Memory B cell (primary cell): ENCODE data around the gene CTIF.
A peak's percentile ranks its signal among the peaks of the same experiment; 100 is the strongest.

Experiments
- ATAC-seq: fragments of 150-1000 bp; cut with Tn5 transposase; 2 replicates; pipeline ENCODE4 v1.10.0; 2021; ENCODE audit warnings: low read depth, mild to moderate bottlenecking, moderate library complexity
- DNase-seq, 2 donors: peaks; one replicate each; pipeline ENCODE4 v3.0.0; 2022; ENCODE audit warnings: low spot score in 2 of 2
- H3K27ac Mint-ChIP-seq: one replicate; pipeline ENCODE4 v1.8.0; 2022; ENCODE audit warnings: mild to moderate bottlenecking, moderate library complexity, mixed read lengths
- H3K27me3 Mint-ChIP-seq: one replicate; pipeline ENCODE4 v1.8.0; 2022; ENCODE audit warnings: mixed read lengths
- H3K36me3 Mint-ChIP-seq: one replicate; pipeline ENCODE4 v1.8.0; 2022; ENCODE audit warnings: mild to moderate bottlenecking, mixed read lengths
- H3K4me1 Mint-ChIP-seq: one replicate; pipeline ENCODE4 v1.8.0; 2022; ENCODE audit warnings: mixed read lengths
- H3K4me3 Mint-ChIP-seq: one replicate; pipeline ENCODE4 v1.8.0; 2022; ENCODE audit warnings: mild to moderate bottlenecking, moderate library complexity, mixed read lengths
- H3K9me3 Mint-ChIP-seq: one replicate; pipeline ENCODE4 v1.8.0; 2022; ENCODE audit warnings: mixed read lengths

Gene CTIF

DNA sequence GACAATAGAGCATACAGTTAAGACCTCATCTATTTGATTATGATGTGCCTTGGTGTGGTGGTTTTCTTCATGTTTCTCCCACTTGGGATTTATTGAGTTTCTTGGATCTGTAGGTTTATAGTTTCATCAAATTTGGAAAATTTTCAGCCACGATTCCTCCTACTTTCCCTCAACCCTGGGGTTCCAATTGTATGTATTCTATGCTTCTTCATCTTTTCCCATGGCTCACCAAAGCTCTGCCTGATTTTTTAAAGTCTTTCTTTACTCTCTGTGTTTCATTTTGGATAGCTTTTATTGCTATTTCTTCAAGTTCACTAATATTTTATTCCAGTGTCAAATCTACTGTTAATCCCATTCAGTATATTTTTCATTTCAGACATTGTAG is 132.7 kb downstream of the CTIF start:
- Mint-ChIP-seq H3K4me1 (peaks cover 3% of the 10 kb centered on the region), H3K9me3 (peaks cover 5% of the 10 kb centered on the region), H3K4me3 (no peak overlapping the region), H3K36me3 (peaks cover 11% of the 10 kb centered on the region), H3K27me3 (no peaks in the 10 kb centered on the region), H3K27ac (no peak overlapping the region)
- no peak for DNase-seq
- ATAC-seq = no peak

DNA sequence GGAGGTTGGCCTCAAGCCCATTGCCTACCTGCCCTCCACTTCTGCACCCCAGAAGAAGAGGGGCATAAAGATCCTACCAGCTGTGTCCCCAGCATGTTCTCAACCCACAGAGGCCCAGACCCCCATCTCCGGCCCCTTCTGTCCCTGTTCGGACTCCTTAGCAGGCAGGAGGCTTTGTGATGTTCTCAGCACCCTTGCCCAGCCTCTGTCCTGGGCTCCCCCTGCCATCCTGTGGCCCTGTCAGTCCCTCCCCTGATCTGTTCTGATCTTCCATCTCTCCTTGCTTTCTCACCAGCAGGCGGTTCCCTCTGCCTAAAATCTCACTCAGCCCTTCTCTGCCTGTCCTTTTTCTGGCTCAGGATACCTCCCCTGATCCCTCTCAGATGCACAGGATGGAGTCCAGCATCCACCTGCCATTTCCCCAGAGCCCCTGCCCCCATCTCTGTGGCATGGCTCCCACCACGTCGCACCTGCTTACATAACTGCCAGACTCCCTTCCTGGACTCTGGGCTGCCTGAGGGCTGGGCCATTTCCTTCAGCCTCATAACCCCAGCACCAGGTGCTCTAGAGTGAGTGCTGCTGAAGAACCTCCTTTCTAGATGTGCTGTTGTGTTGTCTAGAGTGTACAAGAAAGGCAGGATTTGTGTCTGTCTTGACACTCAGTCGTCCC is 134.0 kb downstream of the CTIF start:
- no peaks in the 10 kb centered on the region for H3K27me3 Mint-ChIP-seq
- peaks cover 5% of the 10 kb centered on the region for H3K9me3 Mint-ChIP-seq
- H3K4me1 Mint-ChIP-seq = peaks cover 3% of the 10 kb centered on the region
- H3K27ac Mint-ChIP-seq = no peak overlapping the region
- DNase-seq = no peak
- H3K36me3 Mint-ChIP-seq = peaks cover 9% of the 10 kb centered on the region
- H3K4me3 Mint-ChIP-seq = no peak overlapping the region
- ATAC-seq = no peak

DNA sequence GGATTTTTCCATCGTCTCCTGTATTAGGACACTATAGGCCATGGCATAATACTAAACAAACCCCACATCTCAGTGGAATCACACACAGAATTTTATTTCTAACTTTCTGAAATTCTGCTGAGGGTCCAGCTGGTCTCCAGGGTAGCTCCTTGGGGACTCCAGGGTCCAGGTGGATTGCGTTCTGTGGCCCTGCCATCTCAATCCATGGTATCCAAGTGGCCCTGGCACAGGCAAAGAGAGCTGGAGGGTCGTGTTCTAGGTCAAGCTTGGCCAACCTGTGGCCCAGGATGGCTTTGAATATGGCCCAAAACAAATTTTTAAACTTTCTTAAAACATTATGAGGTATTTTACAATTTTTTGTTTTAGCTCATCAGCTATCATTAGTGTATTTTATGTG is 134.6 kb downstream of the CTIF start:
- H3K36me3 Mint-ChIP-seq = peaks cover 9% of the 10 kb centered on the region
- no peak overlapping the region for H3K4me3 Mint-ChIP-seq
- H3K4me1 Mint-ChIP-seq = peaks cover 1% of the 10 kb centered on the region
- H3K9me3 Mint-ChIP-seq = peaks cover 5% of the 10 kb centered on the region
- H3K27me3 Mint-ChIP-seq = no peaks in the 10 kb centered on the region
- no peak for ATAC-seq
- no peak for DNase-seq
- no peak overlapping the region for H3K27ac Mint-ChIP-seq

DNA sequence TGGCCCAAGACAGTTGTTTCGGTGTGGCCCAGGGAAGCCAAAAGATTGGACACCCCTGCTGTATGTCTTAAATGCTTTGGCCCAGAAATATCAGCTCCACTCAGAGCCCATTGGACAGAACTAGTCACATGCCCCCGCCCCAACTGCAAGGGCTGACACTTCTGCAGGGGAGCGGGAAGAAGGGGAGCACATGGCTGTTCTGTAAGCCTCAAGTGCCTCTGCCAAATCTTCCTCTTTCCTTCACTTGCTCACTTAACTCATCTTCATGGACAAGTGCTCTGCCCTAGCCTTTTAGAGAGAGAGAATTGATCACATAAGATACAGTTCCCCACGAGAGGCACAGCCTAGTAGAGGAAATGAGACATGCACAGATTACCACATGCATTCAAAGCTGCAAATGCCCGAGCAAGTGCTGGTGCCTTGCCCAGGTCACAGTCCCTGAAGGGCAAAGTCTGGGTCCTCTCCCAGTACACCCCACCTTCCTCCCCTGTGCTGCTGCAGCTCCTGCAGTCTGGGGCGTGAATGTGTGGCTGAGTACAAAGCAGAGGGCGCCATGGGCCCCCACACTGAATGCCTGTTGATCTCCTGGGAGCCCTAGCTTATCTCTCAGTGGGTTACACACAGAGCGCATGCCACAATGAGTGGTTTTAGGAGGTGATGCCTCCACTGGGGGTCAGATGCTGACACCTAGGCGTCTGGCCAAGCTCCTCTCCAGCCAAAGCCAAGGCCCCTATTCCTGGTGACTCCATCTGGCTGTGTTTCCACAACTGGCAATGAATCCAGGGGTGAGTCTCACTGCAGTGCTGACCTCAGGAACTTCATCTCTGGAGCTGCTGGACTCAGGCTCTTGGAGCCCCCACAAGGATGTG is 135.3 kb downstream of the CTIF start:
- no peaks in the 10 kb centered on the region for H3K4me1 Mint-ChIP-seq
- peaks cover 5% of the 10 kb centered on the region for H3K9me3 Mint-ChIP-seq
- no peaks in the 10 kb centered on the region for H3K27me3 Mint-ChIP-seq
- ATAC-seq (no peak), DNase-seq (no peak)
- H3K36me3 Mint-ChIP-seq = peaks cover 9% of the 10 kb centered on the region
- H3K27ac Mint-ChIP-seq = no peak overlapping the region
- no peak overlapping the region for H3K4me3 Mint-ChIP-seq

DNA sequence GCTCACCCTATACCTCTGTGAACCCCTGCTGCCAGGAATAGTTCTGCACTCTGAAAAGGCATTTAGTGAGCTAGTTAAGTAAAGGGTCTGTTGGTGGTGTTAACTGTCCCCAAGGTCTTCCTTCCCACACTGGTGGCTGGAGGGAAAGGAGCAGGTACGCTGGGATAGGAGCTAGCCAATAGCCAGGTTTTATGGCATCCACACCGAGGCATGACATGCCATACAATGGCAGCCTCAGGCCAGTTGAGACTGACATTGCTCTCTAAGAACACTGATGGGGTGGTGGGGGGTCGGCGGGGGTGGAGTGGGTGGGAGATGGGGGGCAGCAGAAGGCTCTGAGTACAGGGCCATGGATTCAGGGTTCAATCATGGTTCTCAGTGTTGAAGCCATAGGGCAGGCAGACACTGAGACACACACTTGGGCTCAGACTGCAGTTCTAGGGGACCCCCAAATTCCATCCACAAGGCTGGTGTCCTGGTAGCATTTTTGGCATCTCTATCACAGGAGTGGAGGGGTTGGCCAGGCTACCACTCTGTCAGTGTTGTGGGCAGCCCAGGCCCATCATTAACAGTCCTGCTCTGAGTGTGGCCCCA is 136.0 kb downstream of the CTIF start:
- Mint-ChIP-seq H3K9me3 (peaks cover 5% of the 10 kb centered on the region), H3K4me1 (no peaks in the 10 kb centered on the region), H3K27ac (no peak overlapping the region), H3K4me3 (no peak overlapping the region), H3K27me3 (no peaks in the 10 kb centered on the region), H3K36me3 (peaks cover 9% of the 10 kb centered on the region)
- DNase-seq = no peak
- no peak for ATAC-seq

DNA sequence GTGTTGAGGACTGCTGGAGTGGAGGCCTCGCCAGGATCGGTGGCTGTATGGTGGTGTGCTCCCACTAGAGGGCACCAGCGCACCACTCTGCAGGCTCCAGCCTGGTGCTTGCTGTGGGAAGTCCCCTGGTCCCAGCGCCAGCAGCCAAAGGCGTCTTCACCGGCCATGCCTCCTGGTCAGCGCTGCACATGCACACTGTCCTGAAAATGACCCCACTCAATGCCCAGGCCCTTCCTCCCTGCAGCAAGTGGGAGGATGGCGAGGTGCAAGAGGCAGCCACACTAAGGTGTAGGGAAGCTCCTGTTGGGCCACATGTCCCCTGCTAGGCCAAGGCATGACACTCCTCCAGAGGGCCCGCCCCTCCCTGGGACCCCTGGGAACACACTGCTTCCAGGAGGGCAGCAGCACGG is 136.5 kb downstream of the CTIF start:
- Mint-ChIP-seq H3K27ac (no peak overlapping the region), H3K4me1 (no peaks in the 10 kb centered on the region), H3K36me3 (peaks cover 9% of the 10 kb centered on the region), H3K4me3 (no peak overlapping the region), H3K27me3 (no peaks in the 10 kb centered on the region), H3K9me3 (peaks cover 5% of the 10 kb centered on the region)
- DNase-seq (peak; percentile 81 to 85), ATAC-seq (peak; percentile 94)

DNA sequence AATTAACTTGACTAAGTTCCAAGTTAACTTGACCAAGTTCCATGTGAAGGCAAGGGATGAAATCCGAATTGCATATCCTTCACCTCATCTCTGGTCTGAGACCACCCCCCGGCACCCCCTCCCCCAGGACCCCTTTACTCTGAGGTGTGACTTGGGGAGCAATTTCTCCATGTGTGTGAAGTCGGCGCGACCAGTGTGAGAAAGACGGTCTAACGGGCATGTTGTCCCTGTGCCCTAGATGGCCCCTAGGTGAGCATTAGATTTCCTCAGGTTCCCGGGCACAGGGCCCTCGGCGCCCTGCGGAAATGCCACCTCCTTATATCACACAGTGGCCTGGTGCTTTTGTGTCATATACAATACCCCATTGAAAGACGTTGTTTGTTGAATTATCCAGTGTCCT is 137.1 kb downstream of the CTIF start:
- no peak for DNase-seq
- no peak overlapping the region for H3K4me3 Mint-ChIP-seq

DNA sequence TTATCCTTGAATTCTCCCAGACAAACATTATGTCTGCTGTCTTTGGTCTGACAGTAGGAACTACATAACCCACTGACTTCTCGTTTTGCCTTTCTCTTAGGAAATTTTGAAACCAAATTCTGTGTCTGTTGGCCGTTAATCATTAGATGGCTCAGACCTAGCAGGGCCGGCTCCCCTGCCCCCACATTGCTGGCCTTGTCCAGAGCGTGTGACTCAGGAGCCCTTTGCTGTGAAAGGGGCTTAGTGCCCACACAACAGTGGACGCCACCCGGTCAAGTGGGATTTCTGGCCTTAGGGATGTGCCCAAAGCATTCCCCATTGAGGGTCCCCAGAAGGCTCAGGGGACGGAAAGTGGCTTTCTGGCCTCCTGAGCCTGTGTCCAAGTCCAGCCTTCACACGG is 137.5 kb downstream of the CTIF start:
- H3K27ac Mint-ChIP-seq = no peak overlapping the region
- peaks cover 4% of the 10 kb centered on the region for H3K36me3 Mint-ChIP-seq
- ATAC-seq (no peak), DNase-seq (no peak)
- peaks cover 4% of the 10 kb centered on the region for H3K9me3 Mint-ChIP-seq
- H3K27me3 Mint-ChIP-seq = no peaks in the 10 kb centered on the region
- H3K4me3 Mint-ChIP-seq = no peak overlapping the region
- H3K4me1 Mint-ChIP-seq = no peaks in the 10 kb centered on the region

More for the DNA sequence above, 137.1 kb downstream of the CTIF start:
- no peaks in the 10 kb centered on the region for H3K4me1 Mint-ChIP-seq
- peaks cover 8% of the 10 kb centered on the region for H3K36me3 Mint-ChIP-seq
- H3K9me3 Mint-ChIP-seq = peaks cover 5% of the 10 kb centered on the region
- ATAC-seq = no peak
- no peak overlapping the region for H3K27ac Mint-ChIP-seq
- H3K27me3 Mint-ChIP-seq = no peaks in the 10 kb centered on the region

DNA sequence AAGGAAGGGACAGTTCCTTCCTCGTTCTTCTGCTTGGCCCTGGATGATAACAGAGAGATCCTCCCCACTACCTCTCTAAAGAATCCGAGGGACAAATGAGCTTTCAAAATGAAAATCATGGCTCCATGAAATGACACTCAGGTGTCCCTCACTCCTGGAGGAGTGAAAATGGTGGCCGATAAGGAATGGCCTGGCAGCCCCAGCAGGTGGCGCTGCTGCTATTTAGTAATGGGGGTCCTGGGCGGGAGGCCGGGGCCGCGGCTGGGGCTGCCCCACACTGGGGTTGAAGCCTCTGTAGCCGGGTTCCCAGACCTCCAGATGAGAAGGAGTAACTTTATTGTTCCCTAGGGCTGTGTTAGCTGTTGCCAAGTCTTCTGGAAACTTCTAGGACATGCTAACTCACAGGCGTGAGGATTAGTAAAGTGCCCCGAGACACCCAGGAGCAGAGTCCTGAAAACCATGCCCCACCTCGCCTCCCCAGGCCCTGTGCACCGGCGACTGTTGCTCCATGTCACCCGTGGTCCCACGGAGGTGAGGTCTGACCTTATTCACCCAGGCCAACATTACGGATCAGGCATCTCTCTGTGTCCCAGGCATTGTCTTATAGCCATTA is 138.0 kb downstream of the CTIF start:
- no peaks in the 10 kb centered on the region for H3K36me3 Mint-ChIP-seq
- DNase-seq (peak; percentile 42 to 66), ATAC-seq (peak; percentile 61)
- no peak overlapping the region for H3K4me3 Mint-ChIP-seq
- no peak overlapping the region for H3K27ac Mint-ChIP-seq
- no peaks in the 10 kb centered on the region for H3K27me3 Mint-ChIP-seq
- no peaks in the 10 kb centered on the region for H3K9me3 Mint-ChIP-seq
- H3K4me1 Mint-ChIP-seq = no peaks in the 10 kb centered on the region

DNA sequence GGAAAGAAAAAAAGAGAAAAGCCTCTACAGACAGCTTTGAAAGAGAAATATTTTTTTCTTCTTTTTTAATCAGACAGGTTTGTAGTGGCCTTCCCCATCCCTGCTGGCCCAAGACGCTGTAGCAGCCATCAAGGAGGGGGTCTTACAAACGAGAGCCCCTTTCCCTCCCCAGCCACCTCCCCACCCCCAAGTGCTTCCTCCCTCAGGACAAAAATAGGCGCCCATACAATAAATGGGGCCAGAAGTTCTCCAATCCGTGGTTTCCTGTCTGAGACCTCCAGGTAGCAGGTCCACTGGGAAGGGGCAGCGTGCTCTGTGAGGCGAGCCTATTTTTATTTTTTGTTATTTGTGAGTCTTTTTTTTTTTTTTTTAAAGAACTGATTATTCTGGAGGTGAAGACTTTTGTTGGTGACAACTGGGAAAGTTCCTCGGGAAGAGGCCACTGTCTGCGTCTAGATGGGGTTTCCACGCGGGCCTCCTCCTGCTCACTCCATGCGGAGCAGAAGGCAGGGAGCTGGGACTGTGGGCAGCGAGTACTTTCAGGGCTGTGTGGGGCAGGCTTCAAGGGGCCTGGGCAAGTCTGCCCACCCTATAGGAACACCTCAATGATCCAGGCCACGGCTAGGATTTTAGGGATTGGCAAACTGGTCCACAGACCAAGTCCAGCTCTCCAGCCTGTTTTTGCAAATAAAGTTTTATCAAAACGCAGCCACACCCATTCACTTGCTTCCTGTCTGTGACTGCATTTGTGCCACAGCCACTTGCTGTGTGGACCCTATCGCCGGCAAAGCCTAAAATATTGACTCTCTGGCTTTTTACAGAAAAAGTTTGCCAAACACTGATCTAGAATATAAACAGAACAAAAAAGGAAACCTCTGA is 139.6 kb downstream of the CTIF start:
- Mint-ChIP-seq H3K4me1 (no peaks in the 10 kb centered on the region), H3K27me3 (no peaks in the 10 kb centered on the region), H3K9me3 (no peaks in the 10 kb centered on the region), H3K4me3 (no peak overlapping the region), H3K27ac (no peak overlapping the region), H3K36me3 (no peaks in the 10 kb centered on the region)
- DNase-seq = no peak
- ATAC-seq = no peak

DNA sequence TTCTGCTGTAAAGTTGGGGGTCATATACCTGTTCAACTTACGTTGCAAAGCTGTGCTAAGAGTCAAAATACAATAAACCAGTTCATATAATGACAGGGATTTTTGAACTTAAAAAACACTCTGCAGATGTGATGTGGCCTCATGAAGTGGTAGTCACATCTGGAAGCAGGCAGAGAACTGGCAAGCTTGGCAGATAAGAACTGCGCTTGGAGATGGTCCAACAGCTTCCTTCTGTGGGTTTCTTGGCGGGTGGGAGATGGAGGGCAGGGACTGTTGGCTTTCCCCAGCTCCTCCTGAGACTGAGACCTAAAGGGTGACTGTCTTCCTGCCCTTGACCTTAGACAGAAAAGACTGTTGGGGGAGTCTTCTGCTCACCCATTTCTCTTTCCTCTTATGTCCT is 140.4 kb downstream of the CTIF start:
- Mint-ChIP-seq H3K27me3 (no peaks in the 10 kb centered on the region), H3K27ac (no peak overlapping the region), H3K4me1 (no peaks in the 10 kb centered on the region), H3K9me3 (no peaks in the 10 kb centered on the region), H3K36me3 (no peaks in the 10 kb centered on the region), H3K4me3 (no peak overlapping the region)
- no peak for DNase-seq
- no peak for ATAC-seq

DNA sequence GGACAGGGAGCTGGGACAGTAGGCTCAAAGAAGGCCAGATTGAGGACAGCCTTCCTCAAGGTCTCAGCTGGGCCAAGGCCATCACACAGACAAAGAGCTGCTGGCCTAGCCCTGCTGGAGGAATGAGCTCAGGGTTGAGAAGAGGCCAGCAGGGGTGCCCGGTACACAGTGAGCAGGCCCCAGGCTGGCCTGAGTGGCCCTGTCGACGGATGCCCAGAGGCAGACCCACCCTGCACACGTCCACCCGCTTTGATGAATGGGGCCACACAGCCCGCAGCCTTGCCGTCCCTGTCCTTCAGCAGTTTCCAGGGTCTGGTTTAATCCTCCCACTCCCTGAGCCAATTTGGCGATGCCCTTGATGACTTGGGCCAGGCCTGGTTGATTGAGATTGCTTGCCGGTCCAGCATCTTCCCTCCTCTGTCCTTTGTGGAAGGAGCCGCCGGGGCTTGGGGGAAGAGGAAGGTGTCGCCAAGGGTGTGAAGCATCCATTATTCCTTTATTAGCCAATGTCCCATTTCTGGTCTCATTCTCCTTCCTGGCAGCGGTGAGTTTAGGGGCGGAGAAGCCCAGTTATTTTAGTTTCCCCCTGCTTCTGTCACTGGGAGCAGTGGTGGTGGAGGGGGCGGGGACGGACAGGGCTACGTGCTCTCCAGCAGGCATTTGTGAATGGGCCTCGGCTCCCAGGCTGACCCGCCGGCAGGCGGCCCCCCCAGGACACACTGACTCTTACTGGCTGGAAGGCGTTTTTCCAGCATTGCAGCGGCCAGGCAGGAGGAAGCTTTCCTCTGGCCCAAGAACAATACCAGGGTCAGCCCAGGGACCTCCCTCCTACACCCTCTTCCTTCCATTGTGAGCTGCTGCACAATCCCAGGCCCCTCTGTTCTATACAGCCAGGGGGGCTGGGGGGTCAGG is 141.8 kb downstream of the CTIF start:
- no peaks in the 10 kb centered on the region for H3K4me1 Mint-ChIP-seq
- no peak overlapping the region for H3K4me3 Mint-ChIP-seq
- ATAC-seq = no peak
- no peaks in the 10 kb centered on the region for H3K9me3 Mint-ChIP-seq
- no peak for DNase-seq
- H3K36me3 Mint-ChIP-seq = no peaks in the 10 kb centered on the region
- H3K27me3 Mint-ChIP-seq = no peaks in the 10 kb centered on the region
- H3K27ac Mint-ChIP-seq = no peak overlapping the region

DNA sequence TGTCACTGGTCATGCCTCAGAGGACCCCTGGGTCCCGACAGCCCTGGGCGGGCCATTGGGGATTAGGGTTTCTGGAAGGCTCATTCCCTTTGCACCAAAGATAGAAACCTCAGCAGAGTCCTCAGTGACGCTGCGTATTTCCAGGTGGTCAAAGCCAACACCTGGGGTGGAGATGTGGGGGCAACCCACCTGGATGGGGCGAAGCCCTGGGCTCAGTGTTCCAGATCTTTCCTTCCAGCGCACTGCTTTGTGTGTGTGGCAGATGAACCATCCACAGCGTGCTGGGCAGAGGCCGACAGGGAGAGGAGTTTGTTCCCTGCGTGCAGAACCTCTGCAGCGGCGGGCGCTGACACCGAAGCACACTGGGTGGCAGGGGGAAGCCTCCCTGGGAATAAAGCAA is 143.9 kb downstream of the CTIF start:
- Mint-ChIP-seq H3K36me3 (peaks cover 4% of the 10 kb centered on the region), H3K27me3 (no peaks in the 10 kb centered on the region), H3K4me1 (no peaks in the 10 kb centered on the region), H3K9me3 (no peaks in the 10 kb centered on the region), H3K4me3 (no peak overlapping the region), H3K27ac (no peak overlapping the region)
- no peak for DNase-seq
- no peak for ATAC-seq
